ENCODE data around the gene NBL1. TPM values are rescaled to one million over a fixed set of nuclear protein-coding genes. Genes with fewer than 3 reads are reported as not detected.
"Not testable (repeated sequence)": the region's sequence is repeated elsewhere in the genome, so short reads cannot be mapped to it uniquely, and the experiment has no call there.

The NBL1 gene
- total RNA-seq, 1 donor from 2014 or later, result 29.2 TPM

GRCh38 chr1:19622204-19622603 lies 21.9 kb upstream of the NBL1 start:
- DNase-seq, result no peak

- DNase-seq, result no peak
Measured at GRCh38 chr1:19623523-19623922, 20.6 kb upstream of the NBL1 start.

GRCh38 chr1:19625291-19625937 lies 18.7 kb upstream of the NBL1 start:
- DNase-seq, result no peak

- no peak for DNase-seq
Measured at GRCh38 chr1:19628879-19629278, 15.2 kb upstream of the NBL1 start.

- DNase-seq, result no peak
Measured at GRCh38 chr1:19629357-19629756, 14.8 kb upstream of the NBL1 start.

GRCh38 chr1:19630192-19630591 lies 13.9 kb upstream of the NBL1 start:
- DNase-seq, result not testable (repeated sequence)

- no peak for DNase-seq
Measured at GRCh38 chr1:19630720-19631395, 13.3 kb upstream of the NBL1 start.

GRCh38 chr1:19632211-19632610 lies 11.9 kb upstream of the NBL1 start:
- DNase-seq, result no peak

- DNase-seq, result no peak
Measured at GRCh38 chr1:19633106-19633505, 11.0 kb upstream of the NBL1 start.

- DNase-seq, result not testable (repeated sequence)
Measured at GRCh38 chr1:19635064-19635463, 9.0 kb upstream of the NBL1 start.

- DNase-seq, result no peak
Measured at GRCh38 chr1:19635646-19636045, 8.5 kb upstream of the NBL1 start.

GRCh38 chr1:19636065-19636464 lies 8.0 kb upstream of the NBL1 start:
- DNase-seq, result no peak

GRCh38 chr1:19636749-19637148 lies 7.4 kb upstream of the NBL1 start:
- DNase-seq, result not testable (repeated sequence)

- no peak for DNase-seq
Measured at GRCh38 chr1:19637606-19638005, 6.5 kb upstream of the NBL1 start.

- not testable (repeated sequence) for DNase-seq
Measured at GRCh38 chr1:19639228-19639627, 4.9 kb upstream of the NBL1 start.

GRCh38 chr1:19639999-19640362 lies 4.1 kb upstream of the NBL1 start:
- DNase-seq, result no peak

GRCh38 chr1:19640363-19641316 lies 3.5 kb upstream of the NBL1 start:
- no peak for DNase-seq

- DNase-seq, result no peak
Measured at GRCh38 chr1:19643121-19643520, 990 bp upstream of the NBL1 start.

GRCh38 chr1:19644395-19644680 lies 227 bp downstream of the NBL1 start:
- no peak for DNase-seq

- no peak for DNase-seq
Measured at GRCh38 chr1:19644681-19645410, 735 bp downstream of the NBL1 start.

GRCh38 chr1:19645411-19646251 lies 1.5 kb downstream of the NBL1 start:
- no peak for DNase-seq
